ENCODE results near the gene SH3PXD2B.
A peak's percentile ranks its signal among the peaks of the same experiment; 100 is the strongest.

SH3PXD2B gene

GRCh38 chr5:172447646-172448365, 6.5 kb downstream of the SH3PXD2B start:
- no peak overlapping the region for H3K9ac ChIP-seq (ENCODE audit: low read length)
- H3K4me3 ChIP-seq (ENCODE audit: low read length) = no peak overlapping the region
- no peaks in the 10 kb centered on the region for H3K36me3 ChIP-seq (ENCODE audit: control insufficient read depth, insufficient read depth, low read length)
- H3K27ac ChIP-seq (ENCODE audit: low read depth, low read length) = no peak overlapping the region
- H3K27me3 ChIP-seq (ENCODE audit: control insufficient read depth, insufficient read depth, low read length) = no peaks in the 10 kb centered on the region
- H3K4me1 ChIP-seq (ENCODE audit: control insufficient read depth, insufficient read depth, low read length) = peaks cover 46% of the 10 kb centered on the region

GRCh38 chr5:172446336-172447051, 7.8 kb downstream of the SH3PXD2B start:
- no peak overlapping the region for H3K27ac ChIP-seq (ENCODE audit: low read depth, low read length)
- H3K4me1 ChIP-seq (ENCODE audit: control insufficient read depth, insufficient read depth, low read length) = peaks cover 44% of the 10 kb centered on the region
- H3K27me3 ChIP-seq (ENCODE audit: control insufficient read depth, insufficient read depth, low read length) = no peaks in the 10 kb centered on the region
- H3K4me3 ChIP-seq (ENCODE audit: low read length) = no peak overlapping the region
- H3K36me3 ChIP-seq (ENCODE audit: control insufficient read depth, insufficient read depth, low read length) = no peaks in the 10 kb centered on the region
- H3K9ac ChIP-seq (ENCODE audit: low read length) = no peak overlapping the region

- peaks cover 38% of the 10 kb centered on the region for H3K4me1 ChIP-seq (ENCODE audit: control insufficient read depth, insufficient read depth, low read length)
- no peaks in the 10 kb centered on the region for H3K36me3 ChIP-seq (ENCODE audit: control insufficient read depth, insufficient read depth, low read length)
- H3K27ac ChIP-seq (ENCODE audit: low read depth, low read length) = no peak overlapping the region
- no peak overlapping the region for H3K4me3 ChIP-seq (ENCODE audit: low read length)
- H3K9ac ChIP-seq (ENCODE audit: low read length) = no peak overlapping the region
- no peaks in the 10 kb centered on the region for H3K27me3 ChIP-seq (ENCODE audit: control insufficient read depth, insufficient read depth, low read length)
Measured at GRCh38 chr5:172445866-172446265, 8.5 kb downstream of the SH3PXD2B start.

- Histone ChIP-seq H3K9ac (ENCODE audit: low read length) (no peak overlapping the region), H3K4me3 (ENCODE audit: low read length) (no peak overlapping the region), H3K27ac (ENCODE audit: low read depth, low read length) (peak overlapping the region; percentile 77), H3K36me3 (ENCODE audit: control insufficient read depth, insufficient read depth, low read length) (no peaks in the 10 kb centered on the region), H3K27me3 (ENCODE audit: control insufficient read depth, insufficient read depth, low read length) (no peaks in the 10 kb centered on the region), H3K4me1 (ENCODE audit: control insufficient read depth, insufficient read depth, low read length) (peaks cover 37% of the 10 kb centered on the region)
Measured at GRCh38 chr5:172444626-172445365, 9.5 kb downstream of the SH3PXD2B start.

GRCh38 chr5:172444110-172444510, 10.2 kb downstream of the SH3PXD2B start:
- H3K27ac ChIP-seq (ENCODE audit: low read depth, low read length) = peak overlapping the region; percentile 77
- peaks cover 37% of the 10 kb centered on the region for H3K4me1 ChIP-seq (ENCODE audit: control insufficient read depth, insufficient read depth, low read length)
- no peaks in the 10 kb centered on the region for H3K36me3 ChIP-seq (ENCODE audit: control insufficient read depth, insufficient read depth, low read length)
- H3K9ac ChIP-seq (ENCODE audit: low read length) = no peak overlapping the region
- no peak overlapping the region for H3K4me3 ChIP-seq (ENCODE audit: low read length)
- no peaks in the 10 kb centered on the region for H3K27me3 ChIP-seq (ENCODE audit: control insufficient read depth, insufficient read depth, low read length)

- Histone ChIP-seq H3K27me3 (ENCODE audit: control insufficient read depth, insufficient read depth, low read length) (no peaks in the 10 kb centered on the region), H3K27ac (ENCODE audit: low read depth, low read length) (peak overlapping the region; percentile 77), H3K4me1 (ENCODE audit: control insufficient read depth, insufficient read depth, low read length) (peaks cover 37% of the 10 kb centered on the region), H3K4me3 (ENCODE audit: low read length) (no peak overlapping the region), H3K36me3 (ENCODE audit: control insufficient read depth, insufficient read depth, low read length) (no peaks in the 10 kb centered on the region), H3K9ac (ENCODE audit: low read length) (no peak overlapping the region)
Measured at GRCh38 chr5:172443441-172444109, 10.8 kb downstream of the SH3PXD2B start.

GRCh38 chr5:172442592-172442991, 11.7 kb downstream of the SH3PXD2B start:
- Histone ChIP-seq H3K9ac (ENCODE audit: low read length) (no peak overlapping the region), H3K36me3 (ENCODE audit: control insufficient read depth, insufficient read depth, low read length) (no peaks in the 10 kb centered on the region), H3K4me3 (ENCODE audit: low read length) (no peak overlapping the region), H3K27ac (ENCODE audit: low read depth, low read length) (no peak overlapping the region), H3K4me1 (ENCODE audit: control insufficient read depth, insufficient read depth, low read length) (peaks cover 45% of the 10 kb centered on the region), H3K27me3 (ENCODE audit: control insufficient read depth, insufficient read depth, low read length) (no peaks in the 10 kb centered on the region)

- no peaks in the 10 kb centered on the region for H3K27me3 ChIP-seq (ENCODE audit: control insufficient read depth, insufficient read depth, low read length)
- H3K4me1 ChIP-seq (ENCODE audit: control insufficient read depth, insufficient read depth, low read length) = peaks cover 42% of the 10 kb centered on the region
- H3K9ac ChIP-seq (ENCODE audit: low read length) = no peak overlapping the region
- no peak overlapping the region for H3K27ac ChIP-seq (ENCODE audit: low read depth, low read length)
- H3K36me3 ChIP-seq (ENCODE audit: control insufficient read depth, insufficient read depth, low read length) = no peaks in the 10 kb centered on the region
- no peak overlapping the region for H3K4me3 ChIP-seq (ENCODE audit: low read length)
Measured at GRCh38 chr5:172441262-172441751, 13.0 kb downstream of the SH3PXD2B start.

GRCh38 chr5:172440486-172440885, 13.8 kb downstream of the SH3PXD2B start:
- H3K9ac ChIP-seq (ENCODE audit: low read length) = no peak overlapping the region
- H3K27ac ChIP-seq (ENCODE audit: low read depth, low read length) = no peak overlapping the region
- H3K36me3 ChIP-seq (ENCODE audit: control insufficient read depth, insufficient read depth, low read length) = no peaks in the 10 kb centered on the region
- H3K27me3 ChIP-seq (ENCODE audit: control insufficient read depth, insufficient read depth, low read length) = no peaks in the 10 kb centered on the region
- H3K4me1 ChIP-seq (ENCODE audit: control insufficient read depth, insufficient read depth, low read length) = peaks cover 38% of the 10 kb centered on the region
- H3K4me3 ChIP-seq (ENCODE audit: low read length) = no peak overlapping the region

- Histone ChIP-seq H3K4me1 (ENCODE audit: control insufficient read depth, insufficient read depth, low read length) (peaks cover 35% of the 10 kb centered on the region), H3K9ac (ENCODE audit: low read length) (no peak overlapping the region), H3K4me3 (ENCODE audit: low read length) (no peak overlapping the region), H3K27me3 (ENCODE audit: control insufficient read depth, insufficient read depth, low read length) (no peaks in the 10 kb centered on the region), H3K36me3 (ENCODE audit: control insufficient read depth, insufficient read depth, low read length) (no peaks in the 10 kb centered on the region), H3K27ac (ENCODE audit: low read depth, low read length) (no peak overlapping the region)
Measured at GRCh38 chr5:172439785-172440477, 14.4 kb downstream of the SH3PXD2B start.

- Histone ChIP-seq H3K9ac (ENCODE audit: low read length) (no peak overlapping the region), H3K36me3 (ENCODE audit: control insufficient read depth, insufficient read depth, low read length) (no peaks in the 10 kb centered on the region), H3K4me1 (ENCODE audit: control insufficient read depth, insufficient read depth, low read length) (peaks cover 21% of the 10 kb centered on the region), H3K27me3 (ENCODE audit: control insufficient read depth, insufficient read depth, low read length) (no peaks in the 10 kb centered on the region), H3K27ac (ENCODE audit: low read depth, low read length) (peak overlapping the region; percentile 19), H3K4me3 (ENCODE audit: low read length) (no peak overlapping the region)
Measured at GRCh38 chr5:172438319-172438668, 16.0 kb downstream of the SH3PXD2B start.

Measured in rectal smooth muscle tissue (tissue), 1 donor.